GM18520 (cell line): Measurements from ENCODE around the gene LCE2C.
"Not testable (repeated sequence)": the region's sequence is repeated elsewhere in the genome, so short reads cannot be mapped to it uniquely, and the experiment has no call there.

Source experiments
- ATAC-seq: cut with Tn5 transposase; IDR thresholded peaks from one replicate; pipeline ENCODE4 v1.9.1; 2021; ENCODE audit not compliant: unreplicated experiment

Gene LCE2C, protein sequence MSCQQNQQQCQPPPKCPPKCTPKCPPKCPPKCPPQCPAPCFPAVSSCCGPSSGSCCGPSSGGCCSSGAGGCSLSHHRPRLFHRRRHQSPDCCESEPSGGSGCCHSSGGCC

DNA sequence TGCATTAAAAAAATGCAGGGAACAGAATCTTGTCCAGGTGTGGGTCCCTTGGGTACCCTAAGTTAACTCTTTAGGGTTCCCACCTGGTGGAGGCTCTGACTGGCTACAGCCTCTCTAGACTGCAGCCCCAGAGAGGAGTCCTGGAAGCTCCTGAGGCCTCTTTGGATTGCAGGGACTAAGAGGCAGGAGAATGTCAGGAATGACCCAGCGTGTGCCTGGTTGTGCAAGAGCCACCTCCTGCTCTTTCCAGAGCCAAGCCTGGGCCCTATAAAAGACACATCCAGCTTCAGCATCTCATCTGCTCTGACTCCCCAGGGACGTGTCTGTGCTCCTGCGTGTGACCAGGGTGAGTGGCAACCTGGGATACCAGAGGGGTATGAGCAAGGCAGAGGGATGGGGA lies at the start of gene LCE2C:
TSS of gene LCE2C (plus strand) at position 297 of the 400 bp plus-strand sequence. CDS start 737 bp downstream, outside the sequence.
- not testable (repeated sequence) for ATAC-seq

DNA sequence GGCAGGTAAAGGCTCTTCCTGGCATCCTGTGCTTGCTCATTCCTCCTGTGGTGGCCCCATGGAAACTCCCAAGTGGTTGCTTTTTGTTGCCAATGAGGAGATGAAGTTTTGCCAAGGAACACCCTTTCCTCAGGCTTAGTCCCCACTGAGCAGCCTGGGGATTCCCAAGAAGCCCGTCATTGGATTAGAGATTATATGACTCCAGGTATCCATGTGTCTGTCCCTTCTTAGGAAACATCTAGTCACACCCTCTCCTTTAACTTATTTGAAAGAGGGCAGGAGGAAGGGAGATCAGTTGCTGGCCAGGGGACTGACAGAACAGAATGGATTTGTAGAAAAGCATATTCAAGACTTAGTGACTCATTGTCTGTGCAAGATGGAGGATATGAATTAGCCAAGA lies 48.3 kb upstream of the LCE2C start:
- ATAC-seq, result no peak

DNA sequence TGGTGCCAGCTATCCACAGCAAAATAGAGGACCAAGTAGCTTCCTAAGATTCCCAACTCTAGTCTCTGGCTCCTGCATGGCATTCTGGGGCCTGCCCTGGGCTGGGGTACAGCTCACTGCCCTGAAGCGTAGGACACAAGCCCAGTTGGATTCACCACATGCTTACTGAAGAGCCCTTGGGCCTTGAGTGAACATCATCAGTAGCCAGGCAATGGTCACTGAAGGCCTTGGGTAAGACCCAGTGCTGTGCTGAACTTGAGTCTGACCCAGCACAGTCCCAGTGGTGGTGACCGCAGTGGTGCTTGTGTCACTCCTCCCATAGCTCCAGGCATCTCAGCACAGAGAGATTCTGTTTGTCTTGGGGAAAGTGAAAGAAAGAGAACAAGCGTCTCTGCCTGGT lies 44.5 kb upstream of the LCE2C start:
- no peak for ATAC-seq

DNA sequence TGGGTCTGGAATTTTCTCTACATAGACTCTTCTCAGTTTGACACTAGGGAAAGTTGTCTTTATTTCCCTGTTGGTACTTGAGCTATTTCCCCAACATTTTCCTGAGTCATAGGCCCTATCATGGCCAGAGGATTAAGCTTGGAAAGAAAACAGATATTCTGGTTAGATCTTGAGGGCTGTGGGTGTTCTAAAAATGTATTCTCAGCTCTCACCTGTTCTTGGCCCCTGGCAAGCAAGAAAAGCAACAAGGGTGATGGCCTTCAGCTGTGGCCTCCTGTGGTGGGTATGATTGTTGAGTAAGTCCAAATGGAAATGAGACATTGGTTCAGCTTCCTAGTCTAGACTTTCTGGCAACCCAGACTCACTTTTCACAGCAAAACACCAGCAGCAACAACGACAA lies 34.7 kb upstream of the LCE2C start:
- ATAC-seq, result no peak

DNA sequence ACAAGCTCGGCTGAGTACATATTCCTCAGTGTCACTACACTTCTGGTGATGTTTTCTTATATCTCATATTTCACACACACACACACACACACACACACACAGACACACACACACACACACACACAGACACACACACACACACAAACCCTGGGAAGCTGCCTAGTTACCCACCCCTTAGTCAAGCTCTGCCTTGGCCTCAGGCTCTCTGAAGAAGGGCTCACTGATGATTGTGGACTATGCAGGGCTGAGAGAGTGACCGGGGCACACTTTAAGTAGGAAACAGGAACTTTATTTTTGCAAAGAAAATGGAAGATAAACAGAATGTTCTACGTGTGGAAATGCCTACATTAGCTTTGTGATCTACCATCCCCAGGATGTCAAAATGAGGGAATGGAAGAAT lies 31.1 kb upstream of the LCE2C start:
- ATAC-seq, result no peak

DNA sequence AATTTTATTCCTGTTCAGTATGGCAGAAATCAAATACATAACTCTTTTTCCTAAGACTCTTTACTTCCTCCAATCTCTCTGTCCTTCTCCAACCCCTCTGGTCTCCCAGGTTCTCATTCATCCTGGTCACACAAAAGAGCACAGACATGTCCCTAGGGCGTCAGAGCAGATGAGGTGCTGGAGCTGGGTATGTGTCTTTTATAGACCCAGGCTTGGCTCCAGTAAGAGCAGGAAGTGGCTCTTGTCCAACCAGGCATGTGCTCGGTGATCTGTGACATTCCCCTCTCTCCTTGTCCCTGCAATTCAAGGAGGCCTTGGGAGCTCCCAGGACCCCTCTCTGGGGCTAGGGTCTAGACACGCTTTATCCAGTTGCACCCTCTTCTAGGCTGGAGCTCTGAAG lies 29.9 kb upstream of the LCE2C start:
- ATAC-seq, result no peak

DNA sequence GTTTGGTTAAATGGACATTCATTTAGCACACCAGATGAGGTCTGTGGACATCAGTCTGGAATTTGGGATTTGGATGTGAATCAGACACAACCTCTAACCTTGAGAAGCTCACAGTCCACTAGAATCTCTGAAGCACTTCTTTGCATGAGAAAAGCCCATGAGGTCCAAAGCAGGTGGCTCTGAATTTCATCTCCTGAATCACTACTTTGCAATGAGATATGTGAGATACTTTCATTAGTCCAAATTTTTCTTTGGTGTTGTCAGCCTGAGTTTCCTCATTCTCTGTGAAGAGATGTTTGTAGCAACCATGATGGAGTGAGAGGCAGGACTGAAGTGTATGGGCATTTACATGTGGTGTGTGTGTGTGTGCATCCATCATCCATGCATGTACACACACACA lies 28.4 kb upstream of the LCE2C start:
- ATAC-seq, result no peak

DNA sequence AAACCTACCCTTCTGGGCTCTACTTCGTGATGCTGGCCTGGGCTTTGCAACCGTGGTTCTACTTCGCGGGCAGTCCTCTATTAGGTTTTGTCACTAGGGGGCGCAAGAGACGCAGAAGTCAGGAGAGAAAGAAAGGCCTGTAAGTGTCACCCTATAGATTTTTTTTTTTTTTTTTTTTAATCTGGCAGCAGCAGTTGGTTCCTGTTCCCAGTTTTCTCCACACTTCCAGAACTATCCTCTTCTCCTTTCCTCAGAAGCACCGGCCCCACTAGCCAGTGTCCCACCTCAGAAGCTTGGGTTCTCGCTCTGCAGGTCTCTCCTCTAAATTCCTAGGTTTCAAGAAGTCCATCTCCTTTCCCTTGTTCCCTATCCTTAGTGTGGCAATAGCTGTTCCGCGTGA lies 21.0 kb upstream of the LCE2C start:
- no peak for ATAC-seq

DNA sequence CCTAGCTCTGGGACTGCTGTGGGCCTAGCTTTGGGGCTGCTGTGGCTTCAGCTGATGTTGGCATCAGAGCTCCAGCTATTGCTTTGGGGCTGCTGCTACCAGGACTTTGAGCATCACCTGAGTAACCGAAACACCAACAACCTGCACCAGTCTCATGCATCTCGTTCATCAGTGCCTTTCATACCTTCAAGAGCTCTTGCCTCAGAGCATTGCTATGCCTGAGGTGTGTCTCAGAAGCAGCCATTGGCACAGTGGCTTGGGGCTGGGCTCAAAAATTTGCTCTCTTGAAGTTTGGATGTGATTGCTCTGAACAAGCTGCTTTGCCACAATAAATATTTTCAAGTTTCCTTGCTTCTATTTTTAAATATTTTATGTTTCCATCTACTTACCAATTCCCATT lies 18.6 kb upstream of the LCE2C start:
- no peak for ATAC-seq

DNA sequence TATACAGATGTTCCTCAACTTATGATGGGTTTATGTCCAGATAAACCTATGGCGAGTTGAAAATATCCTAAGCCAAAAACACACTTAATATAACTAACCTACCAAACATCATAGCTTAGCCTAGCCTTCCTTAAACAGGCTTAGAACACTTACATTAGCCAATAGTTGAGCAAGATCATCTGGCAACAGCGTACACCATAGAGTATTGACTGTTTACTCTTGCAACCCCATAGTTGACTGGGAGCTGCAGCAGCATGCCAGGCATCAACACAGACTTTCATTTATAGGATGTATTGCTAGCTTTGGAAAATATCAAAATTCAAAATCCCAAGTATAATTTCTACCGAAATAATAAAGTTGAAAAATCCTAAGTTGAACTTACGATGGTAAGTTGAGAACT lies 17.4 kb upstream of the LCE2C start:
- ATAC-seq, result no peak

DNA sequence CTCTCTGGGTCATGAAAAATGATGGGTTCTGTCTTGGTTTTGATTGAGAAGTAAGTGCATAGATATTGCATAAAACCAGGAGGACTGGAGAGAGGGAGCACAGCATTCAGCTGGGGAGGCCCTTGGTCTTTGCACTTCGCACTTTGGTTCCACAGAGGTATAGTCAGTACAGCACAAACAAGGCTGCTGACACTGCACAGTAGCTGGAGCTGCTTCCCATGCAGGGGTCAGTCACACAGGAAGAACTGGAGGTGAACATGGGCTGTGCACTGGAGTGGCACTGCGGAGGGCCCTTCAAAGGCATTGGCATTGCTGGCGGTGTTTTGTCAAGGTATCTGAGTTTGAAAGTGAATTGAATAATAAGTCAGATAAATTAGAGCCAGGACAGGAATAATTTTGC lies 16.4 kb upstream of the LCE2C start:
- no peak for ATAC-seq

DNA sequence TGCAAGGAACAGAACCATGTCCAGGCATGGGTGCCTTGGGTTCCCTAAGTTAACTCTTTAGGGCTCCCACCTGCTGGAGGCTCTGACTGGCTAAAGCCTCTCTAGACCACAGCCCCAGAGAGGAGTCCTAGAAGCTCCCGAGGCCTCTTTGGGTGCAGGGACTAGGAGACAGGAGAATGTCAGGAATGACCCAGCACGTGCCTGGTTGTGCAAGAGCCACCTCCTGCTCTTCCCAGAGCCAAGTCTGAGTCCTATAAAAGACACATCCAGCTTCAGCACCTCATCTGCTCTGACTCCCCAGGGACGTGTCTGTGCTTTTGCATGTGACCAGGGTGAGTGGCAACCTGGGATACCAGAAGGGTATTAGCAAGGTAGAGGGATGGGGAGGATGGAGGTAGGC lies 12.0 kb upstream of the LCE2C start, which contains the start of gene LCE2D:
TSS of gene LCE2D (plus strand) at position 283 of the 400 bp plus-strand sequence. CDS start 726 bp downstream, outside the sequence.
- no peak for ATAC-seq

DNA sequence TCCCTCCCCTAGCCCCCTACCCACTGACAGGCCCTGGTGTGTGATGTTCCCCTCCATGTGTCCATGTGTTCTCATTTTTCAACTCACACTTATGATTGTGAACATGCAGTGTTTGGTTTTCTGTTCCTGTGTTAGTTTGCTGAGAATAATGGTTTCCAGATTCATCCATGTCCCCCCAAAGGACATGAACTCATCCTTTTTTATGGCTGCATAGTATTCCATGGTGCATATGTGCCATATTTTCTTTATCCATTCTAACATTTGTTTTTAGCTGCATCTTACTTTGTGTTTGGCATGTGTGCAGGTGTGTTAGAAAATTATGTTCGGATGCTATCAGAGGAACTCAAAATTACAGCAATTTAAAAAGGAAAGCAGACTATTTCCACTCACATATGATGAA lies 8.9 kb upstream of the LCE2C start:
- not testable (repeated sequence) for ATAC-seq

DNA sequence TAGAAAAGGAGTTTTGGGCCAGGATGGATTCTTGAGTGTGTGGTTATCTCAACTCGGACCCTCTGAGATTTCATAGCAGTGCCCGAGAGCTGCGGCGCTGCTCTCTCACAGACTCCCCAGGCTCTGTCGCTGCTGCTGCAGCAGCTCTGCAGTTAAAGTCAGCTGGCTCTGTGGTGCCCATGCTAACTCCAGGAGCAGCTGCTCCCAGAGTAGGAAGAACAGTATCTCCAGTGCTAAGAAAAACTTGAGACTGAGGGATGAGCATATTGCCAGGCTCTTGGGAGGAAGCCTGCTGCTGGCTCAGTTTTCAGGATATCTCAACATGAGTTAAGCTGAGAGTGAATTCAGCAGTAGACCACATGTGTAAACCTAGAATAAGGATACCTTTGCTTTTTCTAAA lies 7.4 kb upstream of the LCE2C start:
- ATAC-seq, result no peak

DNA sequence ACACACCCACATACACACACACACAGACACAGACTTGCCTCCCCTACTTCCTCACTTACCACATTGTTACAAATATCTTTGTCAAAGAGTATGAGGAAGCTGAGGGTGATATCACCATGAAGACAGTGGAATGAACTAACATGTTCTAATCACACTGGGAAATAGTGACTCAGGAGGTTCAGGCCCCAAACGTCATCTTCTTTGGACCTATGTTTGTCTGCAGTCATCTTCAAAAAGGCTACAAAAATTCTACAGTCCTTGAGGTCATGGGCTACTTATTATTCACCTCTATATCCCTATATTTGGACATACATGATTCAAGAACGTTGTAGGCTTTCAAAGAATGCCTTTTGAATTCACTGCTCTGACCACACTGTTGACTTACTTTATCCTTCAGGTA lies 2.1 kb upstream of the LCE2C start:
- no peak for ATAC-seq

DNA sequence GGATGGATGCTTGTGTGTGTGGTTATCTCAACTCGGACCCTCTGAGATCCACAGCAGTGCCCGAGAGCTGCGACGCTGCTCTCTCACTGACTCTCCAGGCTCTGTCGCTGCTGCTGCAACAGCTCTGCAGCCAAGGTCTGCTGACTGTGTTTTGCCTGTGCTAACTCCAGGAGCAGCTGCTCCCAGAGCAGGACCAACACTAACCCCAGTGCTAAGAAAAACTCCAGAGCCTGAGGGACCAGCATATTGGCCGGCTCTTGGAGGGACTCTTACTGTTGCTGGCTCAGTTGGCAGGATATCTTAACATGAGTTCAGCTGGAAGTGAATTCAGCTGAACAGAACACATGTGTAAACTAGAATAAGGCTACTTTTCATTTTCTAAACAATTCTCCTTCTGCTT lies 4.4 kb downstream of the LCE2C start:
- ATAC-seq, result no peak

DNA sequence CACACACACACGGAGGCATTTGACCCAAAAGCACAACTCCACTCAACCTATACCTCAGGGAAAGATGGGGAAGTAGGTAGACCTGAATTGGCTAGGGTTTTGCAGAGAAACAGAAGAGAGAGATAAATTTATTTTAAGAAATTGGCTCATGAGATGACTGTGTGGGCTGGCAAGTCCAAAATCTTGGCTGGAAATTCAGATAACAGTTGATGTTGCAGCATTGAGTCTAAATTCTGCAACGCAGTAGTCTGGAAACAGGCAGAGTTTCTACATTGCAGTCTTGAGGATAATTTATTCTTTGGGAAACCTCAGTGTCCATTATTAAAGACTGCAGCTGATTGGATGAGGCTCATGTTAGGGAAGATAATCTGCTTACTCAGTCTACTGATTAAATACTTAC lies 6.5 kb downstream of the LCE2C start:
- ATAC-seq, result no peak

DNA sequence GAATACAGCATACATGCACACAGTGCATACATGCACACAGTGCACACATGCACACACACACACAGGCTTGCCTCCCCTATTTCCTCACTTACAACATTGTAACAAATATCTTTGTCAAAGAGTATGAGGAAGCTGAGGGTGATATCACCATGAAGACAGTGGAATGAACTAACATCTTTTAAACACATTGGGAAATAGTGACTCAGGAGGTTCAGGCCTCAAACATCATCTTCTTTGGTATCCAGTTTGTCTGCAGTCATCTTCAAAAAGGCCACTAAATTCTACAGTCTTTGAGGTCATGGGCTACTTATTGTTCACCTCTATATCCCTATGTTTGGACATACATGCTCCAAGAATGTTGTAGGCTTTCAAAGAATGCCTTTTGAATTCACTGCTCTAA lies 8.8 kb downstream of the LCE2C start:
- ATAC-seq, result no peak

DNA sequence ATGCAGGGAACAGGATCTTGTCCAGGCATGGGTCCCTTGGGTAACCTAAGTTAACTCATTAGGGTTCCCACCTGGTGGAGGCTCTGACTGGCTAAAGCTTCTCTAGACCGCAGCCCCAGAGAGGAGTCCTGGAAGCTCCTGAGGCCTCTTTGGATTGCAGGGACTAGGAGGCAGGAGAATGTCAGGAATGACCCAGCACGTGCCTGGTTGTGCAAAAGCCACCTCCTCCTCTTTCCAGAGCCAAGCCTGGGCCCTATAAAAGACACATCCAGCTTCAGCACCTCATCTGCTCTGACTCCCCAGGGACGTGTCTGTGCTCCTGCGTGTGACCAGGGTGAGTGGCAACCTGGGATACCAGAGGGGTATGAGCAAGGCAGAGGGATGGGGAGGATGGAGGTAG lies 10.7 kb downstream of the LCE2C start, which contains the start of gene LCE2B:
TSS of gene LCE2B (plus strand) at position 301 of the 400 bp plus-strand sequence. CDS start 721 bp downstream, outside the sequence.
- not testable (repeated sequence) for ATAC-seq

DNA sequence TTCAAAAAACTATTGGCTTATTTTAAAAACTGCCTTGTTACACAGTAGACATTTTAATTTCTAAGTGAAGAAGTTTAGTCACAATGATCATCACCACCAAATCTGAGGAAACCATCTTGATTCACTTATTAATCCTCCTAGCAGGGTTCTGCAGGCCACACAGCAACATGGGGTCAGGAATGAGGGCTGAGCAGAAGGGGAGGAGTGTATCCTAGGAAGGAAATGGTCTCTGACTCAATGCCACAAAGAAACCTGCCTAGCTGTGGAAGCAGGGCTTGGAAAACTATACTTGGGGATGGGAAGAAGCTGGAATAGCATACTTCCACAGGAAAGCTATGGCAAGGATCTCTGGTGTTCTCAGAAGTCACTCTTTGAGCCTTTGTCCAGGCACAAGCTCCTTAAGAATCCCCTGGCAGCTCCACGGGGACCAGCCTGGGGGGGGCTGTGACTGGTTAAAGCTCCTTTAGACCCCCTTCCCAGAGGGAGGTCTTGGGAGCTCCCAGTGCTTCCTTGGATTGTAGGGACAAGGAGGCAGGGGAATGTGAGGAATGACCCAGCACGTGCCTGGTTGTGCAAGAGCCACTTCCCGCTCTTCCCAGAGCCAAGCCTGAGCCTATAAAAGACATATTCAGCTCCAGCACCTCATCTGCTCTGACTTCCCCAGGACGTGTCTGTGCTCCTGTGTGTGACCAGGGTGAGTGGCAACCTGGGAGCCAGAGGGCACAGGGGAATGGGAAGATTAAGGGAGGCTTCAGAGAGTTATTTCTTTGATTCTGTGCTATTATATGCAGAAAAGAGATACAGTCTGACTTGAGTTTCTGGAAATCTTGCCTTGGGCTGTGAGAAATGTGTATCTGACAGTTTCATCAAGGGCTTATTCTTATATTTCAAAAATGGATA lies 22.9 kb downstream of the LCE2C start, which contains the start of gene LCE2A:
TSS of gene LCE2A (plus strand) at position 645 of the 900 bp plus-strand sequence. CDS start 557 bp downstream, outside the sequence.
- ATAC-seq, result no peak

DNA sequence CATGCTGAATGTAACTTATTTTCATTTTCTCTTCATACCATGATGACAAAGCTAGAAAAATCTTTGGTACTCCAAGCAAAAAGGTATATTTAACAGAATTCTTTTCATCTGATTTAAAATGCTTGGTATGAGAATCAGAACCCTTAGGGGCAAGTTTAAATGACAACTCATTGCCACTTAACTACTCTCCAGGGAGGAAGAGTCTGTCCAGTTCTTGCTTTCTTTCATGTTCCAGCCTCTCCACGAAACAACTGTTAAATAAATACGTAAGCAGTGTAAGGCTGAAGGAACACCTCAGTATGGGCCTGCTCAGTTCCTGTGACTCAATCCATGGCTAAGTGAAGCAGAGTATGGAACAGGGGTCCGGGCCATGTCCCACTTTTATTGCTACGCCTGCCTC lies 24.7 kb downstream of the LCE2C start:
- no peak for ATAC-seq

DNA sequence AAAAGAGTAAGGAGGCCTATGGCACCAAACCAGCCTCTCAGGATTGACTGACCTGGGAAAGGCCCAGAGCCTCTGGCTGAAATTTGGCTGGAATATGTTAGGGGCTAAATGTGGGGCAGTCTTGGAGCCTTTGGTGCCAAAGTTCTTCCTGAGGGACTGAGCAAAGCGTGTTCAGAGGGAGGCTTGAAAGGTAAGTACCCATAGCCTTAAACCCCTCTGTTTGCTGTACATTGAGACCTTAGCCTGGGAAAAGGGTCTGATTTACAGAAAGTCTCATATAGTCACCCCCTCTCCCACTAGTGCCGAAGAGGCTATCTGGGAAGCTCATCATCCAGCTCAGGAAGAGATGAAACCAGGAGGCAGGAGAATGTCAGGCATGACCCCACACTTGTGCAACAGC lies 32.8 kb downstream of the LCE2C start, which contains the start of gene LCE4A:
TSS of gene LCE4A (plus strand) at position 301 of the 400 bp plus-strand sequence. CDS start 916 bp downstream, outside the sequence.
- no peak for ATAC-seq
